NK-92 treated with Interleukin-12 subunit alpha and Interleukin-12 subunit beta, amount 100 ng/mL, for 24 hours (cell line): ENCODE measurements around the gene FTCDNL1.

Experiments used
- DNase-seq: peaks from one replicate; lab custom pipeline; 2025; lab: John Stamatoyannopoulos, UW

Gene FTCDNL1

DNA sequence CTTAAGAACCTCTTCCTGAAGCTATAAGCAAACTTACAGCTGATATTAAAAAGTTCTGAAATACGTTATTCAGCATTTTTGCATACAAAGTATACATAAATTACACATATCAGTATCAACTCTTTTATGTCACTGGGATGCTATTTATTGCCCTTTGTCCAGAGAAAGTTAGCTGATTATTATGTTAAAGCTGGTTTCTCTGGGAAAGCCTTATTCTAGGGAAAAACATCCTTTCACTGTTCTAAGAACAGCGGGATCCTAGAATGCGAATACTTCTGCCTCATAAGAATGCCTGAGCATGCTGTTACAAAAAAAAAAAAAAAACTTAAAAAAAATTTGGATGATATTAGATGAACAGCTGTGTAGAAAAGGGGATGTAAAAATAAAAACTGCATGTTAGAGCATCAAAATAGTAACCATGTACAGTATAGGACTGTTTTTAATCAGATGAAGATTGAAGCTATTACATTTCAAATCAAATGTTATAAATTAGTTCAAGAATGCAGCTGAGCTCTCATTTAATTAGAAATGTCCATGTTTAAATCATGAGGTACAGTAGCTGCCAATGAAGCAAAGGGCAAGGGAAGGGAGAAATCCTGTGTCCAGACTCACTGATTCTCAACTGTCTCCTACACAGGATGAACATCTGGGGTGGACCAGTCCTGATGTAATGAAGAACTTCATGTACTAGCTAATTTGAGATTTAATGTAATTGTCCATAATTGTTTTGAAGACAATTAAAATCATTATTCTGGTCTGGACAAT lies 8.2 kb downstream of the FTCDNL1 start:
- no peak for DNase-seq

GRCh38 chr2:199841409-199841808 lies 9.6 kb downstream of the FTCDNL1 start:
- DNase-seq = no peak

DNA sequence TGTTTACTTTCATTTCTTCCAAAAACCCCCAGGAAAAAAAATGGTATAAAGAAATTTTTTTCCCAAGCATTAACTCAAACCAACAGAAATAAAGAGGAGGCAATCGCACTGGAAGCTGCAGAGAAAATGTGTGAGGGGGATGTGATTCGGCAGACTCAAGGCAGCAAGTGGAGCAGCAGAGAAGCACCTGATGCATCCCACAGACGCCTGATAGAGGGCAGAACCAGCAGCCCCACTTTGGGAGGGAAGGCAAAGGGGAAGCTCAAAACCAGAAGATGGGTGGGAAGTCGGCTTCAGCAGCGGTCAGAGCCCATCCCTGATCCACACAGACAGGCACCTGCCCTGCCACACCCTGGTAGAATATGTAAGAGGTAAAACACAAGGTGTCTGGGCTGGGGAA lies 12.6 kb downstream of the FTCDNL1 start:
- DNase-seq = no peak

DNA sequence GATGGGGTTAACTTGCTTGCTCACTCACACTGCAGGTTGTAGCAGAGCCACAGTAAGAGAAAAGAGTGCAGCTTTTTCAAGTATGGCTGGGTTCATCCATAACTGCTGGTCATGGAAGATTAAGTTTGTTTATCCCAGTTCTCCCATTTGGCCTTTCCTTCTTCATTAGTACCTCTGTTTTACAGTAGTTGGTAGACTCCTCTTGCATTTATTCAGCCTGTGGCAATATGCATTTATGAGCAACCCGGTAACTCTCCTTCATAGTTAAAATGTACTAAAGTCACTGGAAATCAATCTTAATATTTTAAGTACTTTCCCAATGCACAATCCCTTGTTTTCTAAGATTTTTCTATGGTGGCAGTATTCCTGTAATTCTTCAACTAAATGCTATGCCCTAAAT lies 14.0 kb downstream of the FTCDNL1 start:
- DNase-seq = no peak

DNA sequence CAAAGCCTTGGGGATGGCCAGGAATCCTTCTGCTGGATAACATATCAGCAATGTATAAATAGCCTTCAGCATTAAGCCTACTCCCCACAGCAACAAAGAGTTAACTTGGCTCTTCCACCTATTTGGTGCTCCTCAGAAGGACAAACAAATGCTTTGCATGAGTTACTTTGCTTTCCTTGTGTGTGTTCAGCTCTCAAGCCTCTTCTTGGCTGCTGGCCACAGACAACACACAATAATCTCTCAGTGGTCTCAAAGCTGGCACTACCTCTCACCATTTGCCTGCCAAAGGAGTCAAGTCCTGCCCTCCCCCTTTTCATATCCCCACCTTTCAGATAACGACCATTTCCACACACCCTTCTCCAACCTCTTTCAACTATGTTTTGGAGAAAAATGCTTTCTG lies 17.5 kb downstream of the FTCDNL1 start:
- DNase-seq = no peak

DNA sequence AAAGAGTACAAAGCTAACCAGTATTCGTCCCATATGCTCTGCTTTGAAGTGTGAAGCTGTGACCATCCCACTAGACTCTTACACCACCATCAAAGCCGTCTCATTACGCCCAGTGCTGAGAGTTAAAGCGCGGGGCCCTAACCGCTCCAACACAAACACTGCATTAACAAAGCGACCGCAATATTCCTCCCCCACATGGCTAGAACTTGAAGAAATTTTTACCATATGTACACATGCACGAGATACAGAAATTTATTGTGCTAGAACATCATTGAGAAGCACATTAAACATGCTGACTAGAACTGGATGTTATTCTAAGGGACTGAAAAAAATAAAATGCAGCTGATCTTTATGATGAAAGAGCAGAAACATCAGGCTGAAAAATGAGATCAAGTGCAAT lies 20.5 kb downstream of the FTCDNL1 start:
- DNase-seq = no peak

DNA sequence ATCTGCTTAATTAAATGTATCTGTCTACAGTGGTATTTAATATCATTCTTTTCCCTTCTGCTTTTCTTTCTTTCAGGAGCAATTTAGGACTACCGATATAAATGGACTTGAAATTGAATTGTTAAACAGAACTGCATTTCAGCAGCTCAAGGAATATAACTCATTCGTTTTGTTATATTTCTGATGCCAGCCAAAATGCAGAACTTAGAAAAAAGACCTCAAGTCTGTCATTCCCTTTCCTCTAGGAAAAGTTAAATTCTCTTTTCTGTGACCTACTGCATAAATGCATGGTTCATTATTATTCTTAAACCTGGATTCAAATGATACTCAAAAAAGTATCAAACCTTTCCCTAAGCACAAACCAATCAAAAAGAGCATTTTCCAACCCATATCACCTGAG lies 21.4 kb downstream of the FTCDNL1 start:
- DNase-seq = no peak

DNA sequence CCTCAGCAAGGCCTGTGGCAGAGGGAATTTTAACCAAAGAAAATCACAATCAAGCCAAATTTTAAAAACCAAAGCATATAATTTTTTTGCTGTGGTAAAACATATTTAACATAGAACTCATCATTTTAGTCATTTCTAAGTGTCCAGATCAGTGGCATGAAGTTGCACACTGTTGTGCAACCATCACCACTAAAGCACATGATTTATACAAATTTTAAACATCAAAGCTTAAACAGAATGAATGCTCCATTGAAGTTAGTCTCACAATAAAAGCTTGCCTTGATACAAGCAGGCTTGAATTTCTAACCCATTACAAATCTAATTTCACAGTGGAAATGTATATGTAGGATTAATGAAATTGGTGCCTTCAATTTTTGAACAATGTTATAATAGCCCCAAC lies 31.2 kb downstream of the FTCDNL1 start:
- no peak for DNase-seq

GRCh38 chr2:199818754-199819153 lies 32.2 kb downstream of the FTCDNL1 start:
- DNase-seq = no peak

DNA sequence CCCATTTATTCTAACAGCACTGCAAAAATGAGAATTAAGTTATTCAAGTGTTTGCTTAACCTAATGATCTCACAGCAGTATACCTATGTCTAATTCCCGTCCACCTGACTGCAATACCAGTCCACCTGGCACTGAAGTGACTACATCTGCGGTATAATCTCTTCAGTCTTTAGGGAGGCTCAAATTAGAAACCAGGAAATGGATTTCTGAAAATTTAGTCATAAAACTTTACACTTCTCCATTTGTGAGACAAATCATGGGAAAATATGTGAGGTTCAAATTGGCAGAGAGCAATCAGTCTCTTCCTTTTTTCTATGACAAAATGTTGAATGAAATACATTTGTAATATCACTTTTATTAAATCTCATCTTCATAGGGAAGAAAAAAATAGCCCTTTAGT lies 33.0 kb downstream of the FTCDNL1 start:
- DNase-seq = no peak

GRCh38 chr2:199814817-199815211 lies 36.2 kb downstream of the FTCDNL1 start:
- DNase-seq = no peak

DNA sequence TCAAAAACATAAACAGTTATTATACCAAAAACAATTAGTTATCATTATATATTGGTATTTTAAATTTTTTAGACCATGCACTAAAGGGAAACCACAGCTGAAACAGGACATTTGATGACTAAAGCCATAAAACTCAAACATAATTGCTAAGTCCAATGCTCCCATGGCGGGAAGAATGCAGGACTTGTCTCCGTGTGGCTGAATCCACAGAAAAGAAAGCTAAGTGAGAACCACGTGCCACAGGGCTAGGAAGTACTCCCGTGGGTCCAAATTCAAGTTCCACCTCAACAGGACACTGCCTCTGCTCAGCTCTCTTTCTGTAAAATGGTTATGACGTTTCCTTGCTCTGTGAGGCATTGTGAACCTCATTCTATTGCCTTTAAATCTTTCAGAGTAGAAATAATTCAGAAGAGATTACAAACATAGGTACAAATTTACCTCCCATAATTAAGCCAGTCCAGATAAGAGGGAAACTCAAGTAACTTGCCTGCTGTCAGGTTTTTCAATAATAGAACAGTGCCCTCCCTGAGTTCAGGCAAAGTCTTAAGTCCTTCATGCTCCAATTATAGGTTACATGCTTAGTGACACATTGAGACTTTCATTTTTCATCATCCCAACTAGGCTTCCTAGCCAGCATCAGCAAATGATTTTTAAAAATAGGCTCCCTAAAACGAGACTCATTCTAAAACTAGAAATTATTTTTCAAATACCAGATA lies 36.7 kb downstream of the FTCDNL1 start:
- DNase-seq = no peak

GRCh38 chr2:199812493-199812892 lies 38.5 kb downstream of the FTCDNL1 start:
- no peak for DNase-seq

DNA sequence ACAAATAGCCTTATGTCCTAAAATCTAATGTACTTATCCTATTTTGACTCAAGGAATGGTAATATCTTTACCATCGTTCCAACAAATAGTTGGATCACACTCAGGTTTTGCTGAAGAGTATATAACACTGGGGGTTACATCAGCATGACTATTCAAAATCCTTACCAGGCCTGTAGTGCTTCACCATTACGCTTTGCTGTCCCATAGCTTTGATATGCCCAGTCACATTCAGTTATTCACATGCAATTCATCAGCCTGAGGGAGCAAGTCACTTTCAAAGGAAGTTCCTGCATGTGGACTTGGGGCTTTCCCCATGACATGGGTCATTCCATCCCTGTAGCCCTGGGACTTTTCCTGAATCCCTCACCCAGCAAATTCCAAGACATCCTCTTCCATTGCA lies 39.6 kb downstream of the FTCDNL1 start:
- no peak for DNase-seq

DNA sequence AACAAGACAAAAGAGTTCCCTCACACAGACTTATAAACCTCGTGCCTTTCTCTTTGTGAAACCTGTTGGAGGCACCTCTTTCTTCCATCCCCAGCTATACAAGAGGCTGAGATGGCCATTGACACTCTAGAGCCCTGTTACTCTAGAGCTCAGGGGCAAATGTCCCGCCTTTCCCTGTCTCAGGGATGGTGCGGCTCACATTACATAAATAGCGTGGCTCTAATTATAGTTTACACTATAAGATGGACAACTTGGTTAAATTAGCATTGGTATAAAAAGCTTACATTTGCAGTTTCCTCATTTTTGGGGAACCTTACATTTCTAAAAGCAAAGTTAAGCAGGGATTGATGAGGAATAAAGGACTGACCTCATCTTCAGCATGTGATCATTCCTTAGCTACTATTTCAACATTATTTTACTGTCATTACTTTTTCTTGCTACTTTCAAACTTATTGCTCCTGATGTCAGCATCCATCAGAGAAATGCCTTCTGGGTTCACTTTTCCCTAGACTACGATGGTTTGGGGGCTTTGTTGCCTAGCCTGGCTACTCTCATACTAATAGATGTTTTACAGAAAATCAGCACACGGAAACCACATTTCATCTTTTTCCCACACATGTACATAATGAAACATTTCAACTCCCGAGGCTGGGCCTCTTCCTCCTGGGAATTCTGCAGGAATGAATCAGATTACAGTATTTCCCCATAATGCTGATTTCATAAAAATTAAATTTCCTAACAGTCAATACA lies 40.4 kb downstream of the FTCDNL1 start:
- DNase-seq = no peak

GRCh38 chr2:199807966-199808365 lies 43.0 kb downstream of the FTCDNL1 start:
- no peak for DNase-seq

DNA sequence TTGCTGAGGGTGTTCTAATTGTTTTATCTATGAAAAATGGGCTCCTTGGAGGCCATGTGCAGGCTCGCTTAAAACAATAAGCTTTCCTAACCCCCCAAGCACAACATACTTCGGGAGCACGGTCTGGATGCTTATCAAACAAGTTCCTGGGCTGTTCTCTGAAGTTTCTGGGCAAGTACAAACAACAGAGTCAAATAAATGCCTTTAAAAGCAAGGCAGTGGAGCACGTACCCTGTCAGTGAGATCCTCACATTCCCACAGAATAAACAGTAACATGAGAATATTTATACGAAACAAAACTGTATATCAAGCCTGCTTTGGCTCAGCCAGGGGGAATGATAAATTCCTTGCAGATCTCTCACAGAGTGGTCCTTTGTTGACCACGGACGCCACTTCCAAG lies 44.8 kb downstream of the FTCDNL1 start:
- DNase-seq = no peak

GRCh38 chr2:199804831-199805230 lies 46.2 kb downstream of the FTCDNL1 start:
- DNase-seq = no peak

DNA sequence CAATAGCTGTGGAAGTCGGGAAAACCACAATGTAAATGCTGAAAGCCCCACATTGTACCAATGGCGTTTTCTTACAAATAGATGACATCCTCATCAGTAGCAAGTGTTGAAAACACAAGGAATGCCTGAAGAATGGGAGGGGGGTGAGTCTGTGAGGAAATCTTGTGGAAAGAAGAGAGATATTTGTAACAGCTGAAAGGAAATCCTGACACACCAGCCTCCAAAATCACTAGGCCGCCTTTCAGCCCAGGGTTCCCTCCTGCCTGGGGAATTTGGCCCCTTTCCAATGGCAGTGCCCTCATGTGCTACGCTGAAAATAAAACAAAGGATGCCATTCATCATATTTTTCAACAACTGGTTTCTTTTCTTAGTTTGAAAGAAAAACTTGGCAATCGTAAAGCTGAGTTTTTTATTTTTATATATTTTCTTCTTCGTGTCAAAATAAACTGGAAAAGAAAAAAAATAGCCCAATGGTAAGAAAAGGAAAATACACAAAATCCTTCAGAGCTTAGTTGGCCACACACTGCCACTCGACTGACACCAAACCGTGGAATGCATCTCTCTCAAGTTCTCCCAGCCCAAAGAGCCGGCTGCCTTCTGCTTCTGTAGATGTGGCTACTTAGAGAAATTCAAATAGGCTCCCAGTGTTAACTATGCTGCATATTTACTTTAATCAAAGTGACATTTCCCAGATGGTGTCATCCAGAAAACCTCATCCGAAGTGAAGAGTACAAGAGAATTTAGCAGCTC lies 52.0 kb downstream of the FTCDNL1 start:
- DNase-seq = no peak

DNA sequence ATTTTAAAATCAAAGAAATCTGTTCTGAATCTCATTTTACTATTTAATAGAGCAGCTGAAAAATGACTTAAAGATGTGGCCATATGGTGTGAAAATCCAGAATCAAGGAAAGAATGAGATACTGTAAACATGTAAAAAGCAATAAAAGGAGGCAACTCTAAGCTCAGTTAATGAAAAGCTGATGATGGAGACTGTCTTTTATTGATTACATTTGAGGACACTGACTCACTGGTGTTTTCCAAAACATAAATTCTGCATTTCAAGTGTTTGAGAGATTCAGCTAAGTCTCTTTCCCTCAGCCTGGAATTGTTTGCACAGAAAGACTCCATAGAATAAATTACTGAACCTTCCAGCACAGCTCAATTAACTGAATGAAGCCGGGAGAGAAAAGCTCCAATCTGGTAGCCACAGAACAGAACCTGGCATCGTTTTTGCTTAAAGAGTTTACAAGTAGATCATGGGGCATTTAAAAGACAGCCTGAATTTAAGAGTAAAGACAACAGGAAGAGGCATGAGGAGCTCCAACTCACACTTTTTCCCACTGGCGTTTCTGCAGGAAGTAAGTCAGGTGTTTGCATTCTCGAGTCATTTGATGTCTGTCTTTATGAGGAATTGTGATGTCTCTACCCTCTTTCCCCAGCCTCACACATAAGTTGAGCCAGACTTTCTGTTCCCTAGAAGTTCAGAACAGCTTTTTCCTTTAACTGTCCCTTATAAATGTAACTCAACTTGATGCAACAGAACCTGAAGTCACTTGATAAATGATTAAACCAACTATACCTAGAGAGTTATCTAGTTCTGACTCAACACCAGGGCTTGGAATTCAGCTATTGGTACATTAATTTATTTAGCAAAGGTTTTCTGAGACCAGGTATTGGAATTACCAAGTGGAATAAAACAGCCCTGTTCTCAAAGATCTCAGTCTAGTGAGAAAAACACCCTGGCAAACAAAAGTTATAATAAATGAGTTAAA lies 53.3 kb downstream of the FTCDNL1 start:
- no peak for DNase-seq

DNA sequence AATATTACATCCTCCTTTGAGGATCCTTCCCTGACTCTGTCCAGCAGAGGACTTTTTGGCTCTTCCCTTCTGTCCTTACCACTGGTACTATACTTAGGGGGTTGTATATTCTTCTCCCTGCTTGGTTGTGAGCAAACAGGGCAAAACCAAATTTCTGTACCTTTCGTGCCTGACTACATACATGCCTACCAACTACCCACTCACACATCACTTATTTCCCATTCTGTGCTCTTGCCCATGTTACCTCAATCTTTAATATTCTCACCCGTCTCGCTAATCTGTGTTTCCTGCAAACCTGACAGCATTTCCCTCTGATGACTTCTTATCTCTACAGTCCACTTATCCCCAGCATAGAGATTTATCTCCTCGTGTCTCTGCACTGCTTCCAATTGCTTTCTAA lies 58.6 kb downstream of the FTCDNL1 start:
- DNase-seq = no peak
